Trophoblast cell (in vitro differentiated cells and primary cell): ENCODE data around the gene GCN1. TPM values are rescaled to one million over a fixed set of nuclear protein-coding genes. Genes with fewer than 3 reads are reported as not detected.

ENCODE experiments used
- DNase-seq, 2 donors: peaks; one replicate each; pipeline ENCODE4 v3.0.0-alpha.2; 2016
- H2AFZ ChIP-seq: 2 replicates; pipeline ENCODE4 v1.6.1; 2013; ENCODE audit warnings: low read length, moderate library complexity, mild to moderate bottlenecking; ENCODE audit not compliant: insufficient read depth, poor library complexity
- H2AK5ac ChIP-seq: 2 replicates; pipeline ENCODE4 v1.6.1; 2013; ENCODE audit warnings: mild to moderate bottlenecking, low read length
- H2BK120ac ChIP-seq: 2 replicates; pipeline ENCODE4 v1.6.1; 2013; ENCODE audit warnings: low read length, mild to moderate bottlenecking, moderate library complexity; ENCODE audit not compliant: insufficient read depth, poor library complexity
- H2BK12ac ChIP-seq: 2 replicates; pipeline ENCODE4 v1.6.1; 2013; ENCODE audit warnings: mild to moderate bottlenecking, low read length, moderate library complexity
- H2BK5ac ChIP-seq: 2 replicates; pipeline ENCODE4 v1.6.1; 2013; ENCODE audit warnings: low read length, low read depth, moderate library complexity, mild to moderate bottlenecking; ENCODE audit not compliant: poor library complexity
- H3K14ac ChIP-seq: 2 replicates; pipeline ENCODE4 v1.6.1; 2013; ENCODE audit warnings: mild to moderate bottlenecking, low read length
- H3K18ac ChIP-seq: 2 replicates; pipeline ENCODE4 v1.6.1; 2013; ENCODE audit warnings: mild to moderate bottlenecking, low read length
- H3K23ac ChIP-seq: 2 replicates; pipeline ENCODE4 v1.6.1; 2013; ENCODE audit warnings: low read length
- H3K27ac ChIP-seq: 2 replicates; pipeline ENCODE4 v1.5.1; 2013; ENCODE audit warnings: low read depth, mild to moderate bottlenecking, inconsistent platforms, low read length, moderate library complexity
- H3K27me3 ChIP-seq: 2 replicates; pipeline ENCODE4 v1.6.1; 2013; ENCODE audit warnings: inconsistent platforms, mild to moderate bottlenecking, low read length, moderate library complexity; ENCODE audit not compliant: insufficient read depth
- H3K36me3 ChIP-seq, 2 experiments: 1 replicate in 1 of 2; 2 replicates in 1 of 2; pipeline ENCODE4 v1.6.1; 2013; ENCODE audit warnings: low read length in 2 of 2, mild to moderate bottlenecking in 2 of 2, moderate library complexity in 1 of 2; ENCODE audit not compliant: insufficient read depth in 2 of 2, control insufficient read depth in 1 of 2
- H3K4ac ChIP-seq: 2 replicates; pipeline ENCODE4 v1.6.1; 2013; ENCODE audit warnings: low read depth, mild to moderate bottlenecking, low read length, moderate library complexity
- H3K4me1 ChIP-seq, 2 experiments: 1 replicate in 1 of 2; 2 replicates in 1 of 2; pipeline ENCODE4 v1.6.1; 2013; ENCODE audit warnings: low read length in 2 of 2, mild to moderate bottlenecking in 2 of 2, moderate library complexity in 1 of 2; ENCODE audit not compliant: insufficient read depth in 2 of 2, control insufficient read depth in 1 of 2
- H3K4me2 ChIP-seq: 2 replicates; pipeline ENCODE4 v1.6.1; 2013; ENCODE audit warnings: inconsistent platforms, mild to moderate bottlenecking, low read length, moderate library complexity
- H3K4me3 ChIP-seq: 2 replicates; pipeline ENCODE4 v1.5.1; 2013; ENCODE audit warnings: mild to moderate bottlenecking, low read depth, low read length, inconsistent platforms
- H3K79me1 ChIP-seq: one replicate; pipeline ENCODE4 v1.6.1; 2013; ENCODE audit warnings: low read length
- H3K79me2 ChIP-seq: 2 replicates; pipeline ENCODE4 v1.6.1; 2013; ENCODE audit warnings: low read length, mild to moderate bottlenecking; ENCODE audit not compliant: control insufficient read depth, insufficient read depth, poor library complexity
- H3K9ac ChIP-seq: 2 replicates; pipeline ENCODE4 v1.6.1; 2013; ENCODE audit warnings: mild to moderate bottlenecking, low read length
- H3K9me3 ChIP-seq: 2 replicates; pipeline ENCODE4 v1.6.1; 2013; ENCODE audit warnings: low read depth, mild to moderate bottlenecking, control low read depth, inconsistent platforms, low read length; ENCODE audit not compliant: insufficient read depth
- H4K12ac ChIP-seq: 2 replicates; pipeline ENCODE4 v1.6.1; 2013; ENCODE audit warnings: low read depth, mild to moderate bottlenecking, low read length, moderate library complexity
- H4K8ac ChIP-seq: 2 replicates; pipeline ENCODE4 v1.6.1; 2013; ENCODE audit warnings: low read depth, mild to moderate bottlenecking, low read length, moderate library complexity
- H4K91ac ChIP-seq: one replicate; pipeline ENCODE4 v1.6.1; 2013; ENCODE audit warnings: low read depth, mild to moderate bottlenecking, low read length, moderate library complexity
- WGBS: extraction: QIAGEN DNeasy Blood & Tissue Kit; methylation state at CpG from one replicate; pipeline ENCODE4 v1.1.7; 2013; ENCODE audit warnings: missing lambda C conversion rate; ENCODE audit not compliant: insufficient read length, insufficient coverage; ENCODE audit errors: extremely low coverage; 5-methylcytosine and 5-hydroxymethylcytosine counted together
- polyA plus RNA-seq: library from polyadenylated mRNA; stranded (reverse); fragments of 200-250 nt; gene quantifications from 2 replicates; pipeline ENCODE4 v1.2.3, GENCODE V29; 2013

GCN1 gene, protein sequence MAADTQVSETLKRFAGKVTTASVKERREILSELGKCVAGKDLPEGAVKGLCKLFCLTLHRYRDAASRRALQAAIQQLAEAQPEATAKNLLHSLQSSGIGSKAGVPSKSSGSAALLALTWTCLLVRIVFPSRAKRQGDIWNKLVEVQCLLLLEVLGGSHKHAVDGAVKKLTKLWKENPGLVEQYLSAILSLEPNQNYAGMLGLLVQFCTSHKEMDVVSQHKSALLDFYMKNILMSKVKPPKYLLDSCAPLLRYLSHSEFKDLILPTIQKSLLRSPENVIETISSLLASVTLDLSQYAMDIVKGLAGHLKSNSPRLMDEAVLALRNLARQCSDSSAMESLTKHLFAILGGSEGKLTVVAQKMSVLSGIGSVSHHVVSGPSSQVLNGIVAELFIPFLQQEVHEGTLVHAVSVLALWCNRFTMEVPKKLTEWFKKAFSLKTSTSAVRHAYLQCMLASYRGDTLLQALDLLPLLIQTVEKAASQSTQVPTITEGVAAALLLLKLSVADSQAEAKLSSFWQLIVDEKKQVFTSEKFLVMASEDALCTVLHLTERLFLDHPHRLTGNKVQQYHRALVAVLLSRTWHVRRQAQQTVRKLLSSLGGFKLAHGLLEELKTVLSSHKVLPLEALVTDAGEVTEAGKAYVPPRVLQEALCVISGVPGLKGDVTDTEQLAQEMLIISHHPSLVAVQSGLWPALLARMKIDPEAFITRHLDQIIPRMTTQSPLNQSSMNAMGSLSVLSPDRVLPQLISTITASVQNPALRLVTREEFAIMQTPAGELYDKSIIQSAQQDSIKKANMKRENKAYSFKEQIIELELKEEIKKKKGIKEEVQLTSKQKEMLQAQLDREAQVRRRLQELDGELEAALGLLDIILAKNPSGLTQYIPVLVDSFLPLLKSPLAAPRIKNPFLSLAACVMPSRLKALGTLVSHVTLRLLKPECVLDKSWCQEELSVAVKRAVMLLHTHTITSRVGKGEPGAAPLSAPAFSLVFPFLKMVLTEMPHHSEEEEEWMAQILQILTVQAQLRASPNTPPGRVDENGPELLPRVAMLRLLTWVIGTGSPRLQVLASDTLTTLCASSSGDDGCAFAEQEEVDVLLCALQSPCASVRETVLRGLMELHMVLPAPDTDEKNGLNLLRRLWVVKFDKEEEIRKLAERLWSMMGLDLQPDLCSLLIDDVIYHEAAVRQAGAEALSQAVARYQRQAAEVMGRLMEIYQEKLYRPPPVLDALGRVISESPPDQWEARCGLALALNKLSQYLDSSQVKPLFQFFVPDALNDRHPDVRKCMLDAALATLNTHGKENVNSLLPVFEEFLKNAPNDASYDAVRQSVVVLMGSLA (N-terminal part only)
- 41.3 and 42.4 TPM in 2 replicates for polyA plus RNA-seq

DNA sequence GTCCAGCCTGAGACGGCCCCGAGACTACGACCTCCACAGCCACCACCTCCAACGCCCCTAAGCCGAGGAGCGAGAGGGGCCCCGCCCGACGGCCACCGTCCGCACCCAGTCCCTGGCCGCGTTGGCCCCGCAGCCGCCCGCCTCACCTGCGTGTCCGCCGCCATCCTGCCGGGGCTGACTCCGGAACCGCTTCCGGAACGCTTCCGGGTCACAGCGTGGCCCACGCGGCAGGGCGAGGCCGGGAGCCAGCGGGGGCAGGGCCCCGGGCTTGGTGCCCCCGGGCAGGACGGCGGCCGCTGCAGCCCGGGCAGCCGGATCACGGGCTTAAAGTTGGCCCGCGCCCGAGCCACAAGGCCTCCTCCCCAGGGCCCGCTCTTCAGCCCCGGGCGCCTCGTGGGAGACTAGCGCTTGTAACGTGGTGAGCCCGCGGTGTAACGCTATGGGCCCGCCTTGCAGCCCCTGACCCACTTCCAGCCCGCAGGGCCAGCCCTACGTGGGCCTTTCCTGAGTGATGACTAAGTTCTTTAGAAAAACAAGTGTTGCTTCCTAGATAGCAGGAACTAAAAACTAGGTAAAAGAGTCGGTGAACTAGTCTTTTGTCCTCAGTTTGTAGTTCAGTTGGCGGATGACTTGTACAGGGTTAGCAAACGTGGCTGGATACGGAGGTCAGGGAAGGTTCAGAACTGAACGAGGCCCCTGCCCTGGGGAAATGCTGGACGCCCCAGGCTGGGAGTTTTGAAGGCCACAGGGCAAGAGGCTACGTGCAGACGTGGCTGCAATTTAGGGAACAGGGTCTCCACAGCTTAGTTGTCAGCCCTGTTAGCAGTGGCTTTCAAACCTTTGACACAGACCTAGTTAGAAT, at the start of gene GCN1:
GCN1 (minus strand) TSS at position 182 of the 862 bp plus-strand sequence; CDS start at position 164, 18 bp downstream.
- Histone ChIP-seq H3K18ac (peak within 1 kb of the TSS; percentile 91), H3K27ac (peak within 1 kb of the TSS; percentile 94), H2AFZ (peak within 1 kb of the TSS; percentile 77), H3K23ac (no peak within 1 kb of the TSS), H2BK120ac (peak within 1 kb of the TSS; percentile 91), H3K4me2 (peak within 1 kb of the TSS; percentile 79), H4K12ac (peak within 1 kb of the TSS; percentile 96), H2BK5ac (peak within 1 kb of the TSS; percentile 93), H4K91ac (peak within 1 kb of the TSS; percentile 93), H3K4me3 (peak within 1 kb of the TSS; percentile 87), H3K14ac (peak within 1 kb of the TSS; percentile 95), H3K4me1 (peaks cover 4 to 15% of the 10 kb centered on the region in 2 experiments), H4K8ac (peak within 1 kb of the TSS; percentile 94), H3K9ac (peak within 1 kb of the TSS; percentile 88), H3K4ac (peak within 1 kb of the TSS; percentile 94), H3K79me1 (peaks cover 11% of the 10 kb centered on the region), H3K27me3 (no peaks in the 10 kb centered on the region), H2AK5ac (peak within 1 kb of the TSS; percentile 89), H3K36me3 (peaks cover 33 to 44% of the 10 kb centered on the region in 2 experiments), H3K79me2 (peaks cover 8% of the 10 kb centered on the region), H2BK12ac (no peak within 1 kb of the TSS), H3K9me3 (no peaks in the 10 kb centered on the region)
- WGBS = no CpG with 5 or more reads among the region's 62 CpGs
- DNase-seq = peak; percentile 95 to 96

GRCh38 chr12:120242971-120243699, 48.6 kb upstream of the GCN1 start:
- H3K23ac ChIP-seq = no peak overlapping the region
- no peak overlapping the region for H3K27ac ChIP-seq
- H3K79me2 ChIP-seq = peaks cover 32% of the 10 kb centered on the region
- H4K8ac ChIP-seq = no peak overlapping the region
- no peak overlapping the region for H4K12ac ChIP-seq
- no peak overlapping the region for H2BK12ac ChIP-seq
- H3K4me1 ChIP-seq = peaks cover 21 to 36% of the 10 kb centered on the region in 2 experiments
- peak overlapping the region; percentile 58 for H3K4ac ChIP-seq
- WGBS = no CpG with 5 or more reads among the region's 8 CpGs
- peak in 1 of 2 donors; percentile 36 for DNase-seq
- no peak overlapping the region for H3K9ac ChIP-seq
- no peak overlapping the region for H3K18ac ChIP-seq
- no peak overlapping the region for H2AFZ ChIP-seq
- H3K4me2 ChIP-seq = no peak overlapping the region
- no peak overlapping the region for H2BK120ac ChIP-seq
- H4K91ac ChIP-seq = no peak overlapping the region
- no peaks in the 10 kb centered on the region for H3K9me3 ChIP-seq
- H3K27me3 ChIP-seq = no peaks in the 10 kb centered on the region
- H2BK5ac ChIP-seq = no peak overlapping the region
- H3K14ac ChIP-seq = no peak overlapping the region
- H3K36me3 ChIP-seq = peaks cover 6 to 10% of the 10 kb centered on the region in 2 experiments
- no peak overlapping the region for H3K4me3 ChIP-seq
- no peak overlapping the region for H2AK5ac ChIP-seq
- peaks cover 2% of the 10 kb centered on the region for H3K79me1 ChIP-seq

DNA sequence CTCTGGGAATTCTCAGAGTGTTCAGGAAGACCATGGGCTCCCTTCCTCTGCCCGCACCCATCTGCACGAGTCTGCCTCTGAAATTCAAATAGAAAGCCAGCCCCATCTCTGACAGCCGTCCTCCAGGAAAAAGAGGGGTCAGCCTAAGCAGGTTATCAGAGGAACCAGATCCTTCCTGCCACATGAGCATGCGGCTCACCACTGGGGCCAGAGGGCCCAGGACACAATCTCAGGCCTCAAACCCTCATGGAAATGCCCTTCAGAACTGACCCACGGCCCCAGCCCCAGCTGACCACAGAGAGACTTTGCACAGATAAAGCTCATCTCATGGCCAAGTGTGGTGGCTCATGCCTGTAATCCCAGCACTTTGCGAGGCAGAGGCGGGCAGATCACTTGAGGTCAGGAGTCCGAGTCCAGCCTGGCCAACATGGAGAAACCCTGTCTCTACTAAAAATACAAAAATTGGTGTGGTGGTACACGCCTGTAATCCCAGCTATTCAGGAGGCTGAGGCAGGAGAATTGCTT, 47.8 kb upstream of the GCN1 start:
- H3K36me3 ChIP-seq = peaks cover 6 to 11% of the 10 kb centered on the region in 2 experiments
- no peaks in the 10 kb centered on the region for H3K27me3 ChIP-seq
- no peak overlapping the region for H3K14ac ChIP-seq
- H3K27ac ChIP-seq = no peak overlapping the region
- no peak overlapping the region for H3K4me2 ChIP-seq
- H3K23ac ChIP-seq = no peak overlapping the region
- H2AFZ ChIP-seq = no peak overlapping the region
- no peak overlapping the region for H4K91ac ChIP-seq
- H3K79me1 ChIP-seq = peaks cover 2% of the 10 kb centered on the region
- no peak overlapping the region for H2BK12ac ChIP-seq
- no peak for DNase-seq
- no peak overlapping the region for H2BK120ac ChIP-seq
- peaks cover 2% of the 10 kb centered on the region for H3K9me3 ChIP-seq
- H3K18ac ChIP-seq = no peak overlapping the region
- no peak overlapping the region for H4K12ac ChIP-seq
- no CpG with 5 or more reads among the region's 9 CpGs for WGBS
- peaks cover 21 to 33% of the 10 kb centered on the region in 2 experiments for H3K4me1 ChIP-seq
- H3K4ac ChIP-seq = peak overlapping the region; percentile 25
- no peak overlapping the region for H3K9ac ChIP-seq
- H4K8ac ChIP-seq = no peak overlapping the region
- no peak overlapping the region for H3K4me3 ChIP-seq
- no peak overlapping the region for H2AK5ac ChIP-seq
- H2BK5ac ChIP-seq = no peak overlapping the region
- H3K79me2 ChIP-seq = peaks cover 36% of the 10 kb centered on the region
